GM12878 (cell line): Measurements from ENCODE around the gene DHCR24. TPM values are rescaled to one million over a fixed set of nuclear protein-coding genes. Genes with fewer than 3 reads are reported as not detected.
A peak's percentile ranks its signal among the peaks of the same experiment; 100 is the strongest.

Experiments used
- ATAC-seq: fragments of 200-7000 bp; cut with Tn5 transposase; 3 replicates; pipeline ENCODE4 v1.9.1; 2020; ENCODE audit warnings: mild to moderate bottlenecking, moderate library complexity
- BruUV-seq: library from RNA; stranded (reverse); fragments of 400-500 nt; replicated peaks from 2 replicates; lab custom pipeline; 2021; lab: Mats Ljungman, UMichigan
- CTCF ChIA-PET: fragments of 300-600 bp; sonication (Branson Sonifier 250); formaldehyde crosslinking; extraction: SDS; loops from one replicate; lab custom pipeline; 2021; ENCODE audit warnings: inconsistent platforms; lab: Yijun Ruan, JAX
- POLR2A ChIA-PET: fragments of 350-600 bp; formaldehyde crosslinking; extraction: SDS; loops from one replicate; lab custom pipeline; 2021; ENCODE audit warnings: inconsistent platforms; lab: Charles Lee
- RAD21 ChIA-PET: fragments of 300-600 bp; sonication (Branson Sonifier 250); formaldehyde crosslinking; loops from one replicate; lab custom pipeline; 2023; ENCODE audit warnings: antibody characterized with exemption; ENCODE audit not compliant: unreplicated experiment; lab: Charles Lee
- SMC1A ChIA-PET: fragments of 300-600 bp; sonication (Branson Sonifier 250); formaldehyde crosslinking; loops from one replicate; lab custom pipeline; 2023; ENCODE audit not compliant: unreplicated experiment, uncharacterized antibody; lab: Charles Lee
- DNase-seq: peaks from one replicate; pipeline ENCODE4 v3.0.0-alpha.2; 2011; ENCODE audit warnings: low read depth, low spot score
- FAIRE-seq: peaks from 3 replicates; lab custom pipeline; 2011; peaks lifted over from hg19 to GRCh38; lab: Jason Lieb, UNC
- H2AFZ ChIP-seq: 2 replicates; pipeline ENCODE4 v1.6.0; 2011; ENCODE audit warnings: low read depth, low read length, control low read depth; ENCODE audit not compliant: control insufficient read depth
- H3K27ac ChIP-seq: 2 replicates; pipeline ENCODE4 v1.5.1; 2011; ENCODE audit warnings: control low read depth; ENCODE audit not compliant: control insufficient read depth, insufficient read depth
- H3K27me3 ChIP-seq, 2 experiments: replicated peaks in 1 of 2; 2 replicates each; pipeline versions ENCODE4 v1.6.0 to v1.6.1; 2011; ENCODE audit warnings: low read length in 1 of 2; ENCODE audit not compliant: control insufficient read depth in 2 of 2, insufficient read depth in 2 of 2
- H3K36me3 ChIP-seq, 2 experiments: 2 replicates each; pipeline ENCODE4 v1.5.1; 2011; ENCODE audit warnings: low read length in 1 of 2; ENCODE audit not compliant: control insufficient read depth in 2 of 2, insufficient read depth in 2 of 2
- H3K4me1 ChIP-seq: 2 replicates; pipeline ENCODE4 v1.6.1; 2011; ENCODE audit warnings: mild to moderate bottlenecking, low read length, moderate library complexity, mixed read lengths; ENCODE audit not compliant: control insufficient read depth, insufficient read depth
- H3K4me2 ChIP-seq: 2 replicates; pipeline ENCODE4 v1.6.0; 2011; ENCODE audit warnings: control low read depth; ENCODE audit not compliant: control insufficient read depth, insufficient read depth
- H3K4me3 ChIP-seq: fragments of 200-600 bp; sonication (generic); 2 replicates; pipeline ENCODE4 v1.5.1; 2016
- H3K79me2 ChIP-seq: 2 replicates; pipeline ENCODE4 v1.6.0; 2011; ENCODE audit warnings: low read length; ENCODE audit not compliant: control insufficient read depth, insufficient read depth
- H3K9ac ChIP-seq: 2 replicates; pipeline ENCODE4 v1.8.0; 2011; ENCODE audit warnings: low read length, control low read depth, mixed read lengths; ENCODE audit not compliant: control insufficient read depth, insufficient read depth
- H3K9me3 ChIP-seq: replicated peaks from 3 replicates; pipeline ENCODE4 v1.5.1; 2011; ENCODE audit warnings: mild to moderate bottlenecking, low read length; ENCODE audit not compliant: control insufficient read depth, insufficient read depth
- H4K20me1 ChIP-seq: 2 replicates; pipeline ENCODE4 v1.6.0; 2011; ENCODE audit not compliant: control insufficient read depth, insufficient read depth
- ATF3 ChIP-seq: IDR thresholded peaks from 2 replicates; pipeline ENCODE4 v1.6.1; 2011; ENCODE audit warnings: low read depth, mild to moderate bottlenecking, low read length, moderate library complexity, borderline replicate concordance; ENCODE audit errors: extremely low read depth
- BMI1 ChIP-seq: fragments of 450-650 bp; IDR thresholded peaks from 2 replicates; pipeline ENCODE4 v1.6.1; 2016; ENCODE audit warnings: mild to moderate bottlenecking, moderate library complexity, borderline replicate concordance
- CHD4 ChIP-seq: fragments of 200-600 bp; sonication (generic); IDR thresholded peaks from 2 replicates; pipeline ENCODE4 v1.6.1; 2016; ENCODE audit warnings: mild to moderate bottlenecking
- CREB1 ChIP-seq: IDR thresholded peaks from 2 replicates; pipeline ENCODE4 v1.6.1; 2012; ENCODE audit warnings: low read depth, mild to moderate bottlenecking, inconsistent platforms
- MXI1 ChIP-seq: fragments of 150-350 bp; IDR thresholded peaks from 2 replicates; pipeline ENCODE4 v1.6.1; 2011; ENCODE audit warnings: low read depth, mild to moderate bottlenecking, inconsistent platforms, low read length, improper control_type of control experiment
- RELA ChIP-seq: fragments of 450-650 bp; IDR thresholded peaks from 2 replicates; pipeline ENCODE4 v1.8.0; 2014; ENCODE audit warnings: borderline replicate concordance; ENCODE audit not compliant: partially characterized antibody
- SREBF2 ChIP-seq: IDR thresholded peaks from 2 replicates; pipeline ENCODE4 v1.6.1; 2012; ENCODE audit warnings: mild to moderate bottlenecking, low read length
- ZSCAN29 ChIP-seq: fragments of 450-650 bp; IDR thresholded peaks from 2 replicates; pipeline ENCODE4 v1.6.1; 2017; ENCODE audit warnings: mild to moderate bottlenecking, moderate library complexity
- WGBS: methylation state at CpG from one replicate; pipeline ENCODE4 v1.1.6; 2016; ENCODE audit warnings: low lambda C conversion rate; ENCODE audit not compliant: insufficient replicate concordance, insufficient coverage; ENCODE audit errors: missing lambda C conversion rate; 5-methylcytosine and 5-hydroxymethylcytosine counted together
- in situ Hi-C: fragments of 300-500 bp; cut with MboI; formaldehyde crosslinking; loops from 9 replicates; pipeline ENCODE4 v1.14.3; 2018; ENCODE audit warnings: mixed read lengths
- intact Hi-C: fragments of 100-400 bp; cut with micrococcal nuclease; formaldehyde crosslinking; loops from one replicate; pipeline ENCODE4 v1.14.2; 2022; ENCODE audit not compliant: unreplicated experiment
- polyA plus RNA-seq, 11 experiments: library from polyadenylated mRNA; depleted of rRNA in 4 of 11; unstranded in 6 of 11; stranded (reverse) in 5 of 11; fragments of >200 nt; fragmentation: Nextera tagmentation in 4 of 11; fragmentation: Illumina TruSeq in 1 of 11; extraction: Ambion mirVana in 4 of 11; extraction: Trizol in 1 of 11; gene quantifications; 1 replicate in 1 of 11; 2 replicates in 10 of 11; pipeline versions ENCODE4 v1.2.1 to v1.2.3, GENCODE V29; 2011 to 2016; ENCODE audit warnings: inconsistent platforms in 2 of 11, missing spikeins in 2 of 11, low read depth in 1 of 11
- total RNA-seq, 4 experiments: library from RNA; depleted of rRNA in 3 of 4; stranded (reverse); fragments of >200 nt in 3 of 4; fragmentation: Illumina TruSeq in 1 of 4; extraction: Trizol in 1 of 4; gene quantifications; 2 replicates each; pipeline versions ENCODE4 v1.2.1 to v1.2.3, GENCODE V29; 2013 to 2021

The DHCR24 gene
- total and polyA plus RNA-seq, 10 of the 15 experiments (the other 5 are each of a cell fraction or from before 2014, with no cell fraction given): 23.3 to 169 (median 120) TPM

GRCh38 chr1:54887665-54888071, 673 bp upstream of the DHCR24 start:
- BruUV-seq: TSS peak; percentile 80
- ATAC-seq (peak; percentile 11), FAIRE-seq (no peak), DNase-seq (no peak)
- ChIA-PET CTCF (interaction anchor here (0.9 to 1.8 kb wide), 5 partner anchors 25 to 109 kb away, joined by 3 to 4 read pairs (median 3); no protein-coding TSS in a partner anchor), RAD21 (interaction anchor here (0.6 to 1.5 kb wide), 2 partner anchors 8 to 70 kb away, joined by 3 to 5 read pairs; no protein-coding TSS in a partner anchor), POLR2A (interaction anchor here (0.5 to 1.0 kb wide), 5 partner anchors 8 to 945 kb away, joined by 3 read pairs; partner anchors contain the start of gene IFT25), SMC1A (interaction anchor here (0.8 to 5.6 kb wide), 5 partner anchors 9 to 63 kb away, joined by 3 to 28 read pairs (median 4); no protein-coding TSS in a partner anchor)
- 36% methylated on average over 8 of the region's 8 CpGs for WGBS
- in situ Hi-C loops: no loop called here
- peak overlapping the region; percentile 81 for H2AFZ ChIP-seq
- TF ChIP-seq ATF3 (no peak), RELA (no peak), ZSCAN29 (no peak), BMI1 (no peak), MXI1 (no peak), CHD4 (no peak), SREBF2 (no peak), CREB1 (no peak)
- H4K20me1 ChIP-seq: peaks cover 6% of the 10 kb centered on the region; the same call in 1 of the 2 replicates
- intact Hi-C loops: no loop called here
- no peaks in the 10 kb centered on the region for H3K9me3 ChIP-seq
- H3K4me1 ChIP-seq: peaks cover 13% of the 10 kb centered on the region
- H3K27ac ChIP-seq: peak overlapping the region; percentile 77
- H3K79me2 ChIP-seq: peaks cover 43% of the 10 kb centered on the region
- peak overlapping the region; percentile 81 for H3K4me3 ChIP-seq
- H3K4me2 ChIP-seq: peak overlapping the region; percentile 70
- peak overlapping the region; percentile 71; the same call in 1 of the 2 replicates for H3K9ac ChIP-seq
- no peaks in the 10 kb centered on the region for H3K27me3 ChIP-seq
- peaks cover 0 to 7% of the 10 kb centered on the region in 2 experiments; a peak in 2 of 4 replicates for H3K36me3 ChIP-seq
